HL-60 (cell line): ENCODE results near the gene FAM174C.

Experiments used
- DNase-seq, 2 experiments: peaks; one replicate each; pipeline ENCODE4 v3.0.0-alpha.2; 2010 to 2020; ENCODE audit warnings: low read depth in 1 of 2, low spot score in 1 of 2
- H3K27ac ChIP-seq: fragments of 250-450 bp; sonication (Bioruptor Pico); replicated peaks from 2 replicates; pipeline ENCODE4 v1.5.1; 2020; ENCODE audit warnings: mild to moderate bottlenecking, moderate library complexity
- H3K27me3 ChIP-seq: fragments of 250-450 bp; sonication (Bioruptor Pico); 2 replicates; pipeline ENCODE4 v1.5.1; 2021; ENCODE audit warnings: mild to moderate bottlenecking, moderate library complexity; ENCODE audit not compliant: insufficient read depth, poor library complexity, severe bottlenecking
- H3K4me3 ChIP-seq: replicated peaks from 2 replicates; pipeline ENCODE4 v1.5.1; 2011; ENCODE audit warnings: mild to moderate bottlenecking, control low read depth, low read length; ENCODE audit not compliant: insufficient read depth
- CTCF ChIP-seq: IDR thresholded peaks from one replicate; pipeline ENCODE4 v1.5.1; 2011; ENCODE audit warnings: low read length, control low read depth, inconsistent platforms; ENCODE audit not compliant: insufficient read depth
- GABPA ChIP-seq: IDR thresholded peaks from 2 replicates; pipeline ENCODE4 v1.6.1; 2012; ENCODE audit warnings: low read depth
- POLR2AphosphoS5 ChIP-seq: IDR thresholded peaks from 2 replicates; pipeline ENCODE4 v1.6.1; 2012; ENCODE audit warnings: low read depth
- REST ChIP-seq: IDR thresholded peaks from 2 replicates; pipeline ENCODE4 v1.6.1; 2012; ENCODE audit warnings: low read depth; ENCODE audit not compliant: insufficient replicate concordance
- SPI1 ChIP-seq: IDR thresholded peaks from 2 replicates; pipeline ENCODE4 v1.6.1; 2012; ENCODE audit warnings: low read depth, mild to moderate bottlenecking, borderline replicate concordance

The FAM174C gene

GRCh38 chr19:1265615-1266128, 9.7 kb upstream of the FAM174C start:
- peak overlapping the region; percentile 48 for H3K4me3 ChIP-seq
- H3K27ac ChIP-seq, result no peak overlapping the region
- peak in 1 of 2 experiments; percentile 85 for DNase-seq
- TF ChIP-seq CTCF, result no peak
- no peaks in the 10 kb centered on the region for H3K27me3 ChIP-seq

- Histone ChIP-seq H3K27ac (no peak overlapping the region), H3K4me3 (peak overlapping the region; percentile 48), H3K27me3 (no peaks in the 10 kb centered on the region)
- peak; percentile 73 to 87 for DNase-seq
- 0 out of 2 replicates have a peak, but pooled peaks have one; percentile 13 for TF ChIP-seq POLR2AphosphoS5
- TF ChIP-seq CTCF, result no peak
- TF ChIP-seq REST, result no peak
Measured at GRCh38 chr19:1266129-1266915, 9.0 kb upstream of the FAM174C start.

- TF ChIP-seq SPI1 (no peak), REST (no peak), GABPA (no peak), CTCF (peak; percentile 67)
- peak; percentile 35 to 59 for DNase-seq
- Histone ChIP-seq H3K4me3 (peak overlapping the region; percentile 48), H3K27ac (no peak overlapping the region), H3K27me3 (no peaks in the 10 kb centered on the region)
Measured at GRCh38 chr19:1266916-1267476, 8.3 kb upstream of the FAM174C start.
